GM19395 (cell line): ENCODE results near the gene TIMM23B.
"Not testable (repeated sequence)": the region's sequence is repeated elsewhere in the genome, so short reads cannot be mapped to it uniquely, and the experiment has no call there.

Experiments
- ATAC-seq: cut with Tn5 transposase; IDR thresholded peaks from one replicate; pipeline ENCODE4 v1.9.1; 2021; ENCODE audit warnings: mild to moderate bottlenecking, moderate library complexity; ENCODE audit not compliant: unreplicated experiment

The TIMM23B gene

DNA sequence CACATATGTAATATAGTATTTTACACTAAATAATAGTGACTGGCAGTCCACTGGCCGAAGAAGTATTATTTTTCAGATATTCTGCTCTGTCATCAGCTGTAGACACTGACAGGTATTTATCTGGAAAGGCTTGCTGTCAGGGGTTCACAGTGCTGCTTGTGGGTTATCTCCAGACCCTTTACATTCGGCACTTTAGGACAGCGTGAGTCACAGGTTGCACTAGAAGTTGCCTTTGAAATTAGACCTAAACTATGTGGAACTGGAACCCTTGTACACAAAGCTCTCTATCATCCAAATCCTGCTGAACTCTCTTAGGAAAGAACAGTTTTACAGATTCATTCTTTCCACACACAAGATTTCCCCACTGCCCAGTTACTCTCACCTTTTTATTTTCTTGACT is 30.2 kb downstream of the TIMM23B start:
- ATAC-seq, result not testable (repeated sequence)

DNA sequence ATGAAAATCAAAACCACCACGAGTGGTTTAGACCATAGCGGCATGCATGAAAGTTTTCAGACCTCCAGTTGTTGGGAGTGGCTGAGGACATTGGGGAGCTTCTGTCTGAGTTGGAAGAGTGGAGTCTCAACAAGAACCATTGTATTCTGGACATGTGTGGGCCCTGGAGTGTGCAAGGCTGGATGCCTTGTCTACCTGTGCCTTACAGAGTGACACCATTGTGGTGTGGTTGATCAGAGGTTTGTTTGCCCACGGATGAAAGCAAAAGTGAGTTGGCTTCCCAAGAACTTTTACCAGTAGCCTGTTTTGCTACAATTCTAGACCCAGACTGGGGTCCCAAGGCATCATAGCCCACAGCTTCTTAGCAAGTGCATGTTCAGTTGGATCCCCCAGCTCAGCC is 35.9 kb downstream of the TIMM23B start:
- ATAC-seq, result not testable (repeated sequence)

DNA sequence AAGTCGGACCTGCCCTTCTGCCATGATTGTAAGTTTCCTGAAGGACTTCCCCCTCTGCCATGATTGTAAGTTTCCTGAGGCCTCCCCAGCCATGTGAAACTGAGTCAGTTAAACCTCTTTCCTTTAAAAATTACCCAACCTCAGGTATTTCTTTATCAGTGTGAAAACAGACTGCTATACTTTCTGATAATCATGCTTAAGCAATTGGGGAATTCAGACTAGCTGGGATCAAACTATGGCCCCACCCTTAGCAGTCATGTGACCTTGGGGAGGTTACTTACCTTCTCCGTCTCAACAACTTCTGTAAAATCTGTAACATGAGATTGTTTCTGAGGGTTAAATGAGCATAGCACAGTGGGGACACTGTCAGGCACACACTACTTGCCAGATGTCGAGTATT is 45.4 kb downstream of the TIMM23B start:
- not testable (repeated sequence) for ATAC-seq

DNA sequence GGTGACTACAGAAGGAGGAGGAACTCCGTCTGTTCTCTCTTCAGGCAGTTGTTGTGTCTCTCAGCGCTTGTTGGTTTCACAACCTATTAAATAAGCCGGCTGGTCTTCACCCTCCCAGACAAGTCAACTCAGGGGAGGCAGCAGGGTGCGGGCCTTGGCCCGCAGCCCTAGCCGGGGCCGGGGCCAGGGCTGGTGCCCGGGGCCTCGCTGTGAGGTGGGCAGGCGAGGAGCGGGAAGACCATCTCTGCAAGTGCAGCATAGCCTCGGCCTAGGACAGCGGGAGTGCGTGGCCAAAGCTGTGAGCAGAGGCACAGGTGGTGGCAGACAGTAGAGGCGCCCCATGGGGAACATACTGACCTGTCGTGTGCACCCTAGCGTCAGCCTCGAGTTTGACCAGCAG is 46.5 kb downstream of the TIMM23B start, which contains the start of gene AGAP6:
TSS of gene AGAP6 (plus strand) at position 31 of the 400 bp plus-strand sequence. CDS start at position 341, 310 bp downstream.
- ATAC-seq, result not testable (repeated sequence)

DNA sequence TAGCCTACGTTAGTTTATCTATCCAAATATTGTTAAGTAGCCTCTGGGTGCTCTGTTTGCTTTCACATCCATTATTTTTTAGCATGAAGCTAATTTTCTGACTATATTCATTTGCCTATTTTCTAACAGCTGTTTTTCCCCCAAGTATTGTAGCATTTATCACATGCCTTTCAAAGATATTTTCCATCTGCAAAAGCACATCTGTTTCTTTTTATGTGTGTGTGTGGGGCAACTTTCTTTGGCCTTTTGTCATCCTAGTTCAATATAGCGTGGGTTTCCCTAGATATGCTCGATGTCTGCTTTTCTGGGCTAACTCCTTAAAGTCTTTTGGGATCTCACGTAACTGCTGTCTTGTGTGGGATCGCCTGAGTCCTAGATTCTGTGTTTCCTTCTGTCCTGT is 53.5 kb downstream of the TIMM23B start:
- not testable (repeated sequence) for ATAC-seq

DNA sequence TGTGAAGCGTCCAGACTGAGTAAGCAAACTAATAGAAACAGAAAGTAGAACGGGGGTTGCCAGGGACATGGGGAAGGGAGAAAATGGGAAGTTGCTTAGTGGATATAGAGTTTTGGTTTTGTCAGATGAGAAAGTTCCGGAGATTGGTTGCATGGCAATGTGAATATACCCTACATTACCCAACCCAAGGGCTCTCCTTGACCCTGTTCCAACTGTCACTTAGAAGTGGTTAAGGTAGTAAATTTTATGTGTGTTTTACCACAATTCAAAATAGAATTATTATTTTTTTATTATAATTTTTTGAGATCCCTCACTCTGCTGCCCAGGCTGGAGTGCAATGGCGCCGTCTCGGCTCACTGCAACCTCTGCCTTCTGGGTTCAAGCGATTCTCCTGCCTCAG is 72.2 kb downstream of the TIMM23B start:
- not testable (repeated sequence) for ATAC-seq

DNA sequence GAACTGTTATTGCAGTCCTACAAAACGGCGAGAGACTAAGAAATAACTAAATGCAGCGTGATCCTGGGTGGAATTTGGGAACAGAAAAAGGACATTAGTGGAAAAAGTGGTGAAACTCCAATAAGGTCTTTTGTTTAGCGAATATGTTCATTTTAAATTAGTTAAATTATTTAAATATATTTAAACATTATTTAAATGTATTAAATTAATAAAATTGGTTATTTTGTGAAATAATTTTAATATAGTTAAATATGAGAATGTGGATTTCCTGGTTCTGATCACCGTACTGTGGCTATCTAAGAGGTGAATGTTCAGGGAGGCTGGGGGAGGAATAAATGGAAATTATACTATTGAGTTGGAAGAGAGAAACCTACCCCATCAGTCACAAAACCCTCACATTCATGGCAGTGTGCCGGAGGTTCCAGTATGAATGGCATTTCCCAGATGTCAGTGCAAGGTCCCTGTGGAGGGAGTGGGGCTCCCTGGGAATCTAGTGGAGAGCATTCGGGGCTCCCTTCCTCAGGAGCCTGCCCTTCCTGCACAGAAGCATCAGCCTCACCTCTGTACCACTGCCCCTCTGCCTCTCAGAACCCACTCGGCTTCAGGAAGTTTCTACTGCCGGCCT is 73.9 kb downstream of the TIMM23B start:
- ATAC-seq, result not testable (repeated sequence)

DNA sequence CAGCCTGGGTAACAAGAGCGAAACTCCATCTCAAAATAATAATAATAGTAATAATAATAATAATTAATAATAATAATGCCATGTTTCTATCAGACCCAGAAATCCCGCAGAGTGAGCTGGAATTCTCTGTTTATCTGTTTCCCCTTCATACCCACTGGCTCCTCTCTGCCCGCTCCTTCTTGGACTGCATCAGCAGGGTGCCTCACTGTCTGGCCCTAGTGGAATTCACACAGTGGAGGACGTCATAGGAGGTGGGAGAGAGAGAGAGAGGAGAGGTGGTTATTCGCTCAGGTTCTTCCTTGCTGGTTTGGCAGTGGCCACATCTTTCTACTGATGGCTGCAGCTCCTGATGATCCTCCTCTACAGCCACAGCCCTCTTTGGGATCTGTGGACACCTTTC is 75.1 kb downstream of the TIMM23B start:
- not testable (repeated sequence) for ATAC-seq

DNA sequence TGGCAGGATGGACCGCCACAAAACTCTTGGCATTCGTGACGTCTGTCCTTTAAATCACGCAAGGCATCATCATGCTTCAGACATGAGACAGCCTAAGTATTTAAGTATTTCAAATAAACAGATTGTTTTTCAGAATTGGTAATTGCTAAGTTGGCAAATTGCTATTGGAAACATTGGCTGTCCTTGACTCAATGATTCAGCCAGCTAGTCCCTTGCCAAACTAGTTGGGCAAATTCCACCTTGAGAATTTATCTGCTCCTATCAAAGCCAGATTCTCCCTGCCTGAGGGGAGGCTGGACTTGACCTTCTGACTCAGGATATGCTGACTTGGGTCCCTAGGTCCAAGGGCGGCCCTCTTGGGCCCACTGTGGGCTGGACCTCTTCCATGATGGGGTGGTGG is 75.8 kb downstream of the TIMM23B start:
- not testable (repeated sequence) for ATAC-seq

DNA sequence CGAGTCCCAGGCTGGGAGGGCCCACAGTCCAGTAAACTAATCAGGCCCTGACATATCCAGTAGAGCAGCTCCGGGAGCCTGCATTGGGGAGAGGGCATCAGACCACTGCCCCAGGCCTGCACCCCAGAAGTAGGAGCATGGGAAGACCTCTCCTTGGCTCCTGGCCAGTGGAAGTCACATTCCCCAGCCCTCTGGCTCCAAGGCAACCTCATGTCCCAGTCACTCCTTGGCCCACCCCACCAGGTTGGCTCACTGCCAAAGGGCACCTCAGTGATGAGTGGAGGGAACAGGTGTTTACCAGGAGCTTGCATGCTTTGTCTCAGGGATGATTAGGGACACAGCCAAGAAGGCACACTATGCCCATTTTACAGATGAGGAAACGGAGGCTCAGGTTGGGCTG is 77.4 kb downstream of the TIMM23B start:
- ATAC-seq, result not testable (repeated sequence)

DNA sequence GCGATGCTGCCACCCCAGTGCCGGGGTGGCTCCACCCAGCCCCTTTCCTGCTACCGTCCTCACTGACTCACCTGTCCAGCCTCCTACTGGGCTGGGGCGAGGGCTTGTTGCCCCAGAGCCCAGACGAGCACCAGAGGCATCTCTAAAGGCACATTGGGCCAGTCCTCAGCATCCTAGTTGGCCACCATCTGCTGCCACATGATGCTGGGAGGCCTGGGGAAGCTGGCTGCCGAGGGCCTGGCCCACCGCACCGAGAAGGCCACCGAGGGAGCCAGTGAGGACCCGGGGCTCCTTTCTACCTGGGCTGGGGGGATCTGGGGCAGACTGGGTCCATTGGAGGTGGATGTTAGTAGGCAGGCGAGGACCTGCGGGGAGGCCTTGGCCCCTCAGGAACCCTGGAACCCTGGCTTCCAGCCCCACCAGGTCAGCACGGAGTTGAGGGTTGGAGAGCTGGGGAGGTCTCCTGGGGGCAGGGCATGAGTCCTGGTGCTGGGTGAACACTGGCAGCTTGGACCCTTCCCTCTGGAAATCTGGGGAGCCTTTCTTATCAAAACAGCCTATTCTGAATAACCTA is 78.7 kb downstream of the TIMM23B start:
- not testable (repeated sequence) for ATAC-seq

DNA sequence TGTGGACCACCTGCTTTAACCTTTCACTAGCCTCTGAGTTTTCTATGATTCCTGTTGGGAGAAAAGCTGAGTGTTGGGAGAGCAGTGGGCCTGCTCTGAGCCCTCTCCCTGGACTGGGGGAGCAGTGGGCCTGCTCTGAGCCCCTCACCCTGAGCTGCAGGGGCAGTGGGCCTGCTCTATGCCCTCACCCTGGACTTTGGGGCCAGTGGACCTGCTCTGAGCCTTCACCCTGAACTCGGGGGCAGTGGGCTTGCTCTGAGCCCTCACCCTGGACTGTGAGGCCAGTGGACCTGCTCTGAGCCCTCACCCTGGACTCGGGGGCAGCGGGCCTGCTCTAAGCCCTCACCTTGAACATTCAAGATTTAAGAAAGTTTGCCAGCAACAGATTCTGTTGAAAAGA is 79.8 kb downstream of the TIMM23B start:
- ATAC-seq, result no peak
